GM08714 (cell line): Measurements from ENCODE around the gene C15orf62.

Experiments used
- H3K4me3 ChIP-seq: fragments of 200-500 bp; sonication (Bioruptor generic); 2 replicates; pipeline ENCODE4 v1.5.1; 2014; ENCODE audit warnings: mild to moderate bottlenecking, low read length, inconsistent platforms
- ZNF274 ChIP-seq: IDR thresholded peaks from 2 replicates; pipeline ENCODE4 v1.6.1; 2012; ENCODE audit warnings: mild to moderate bottlenecking, low read depth, low read length

Gene C15orf62

GRCh38 chr15:40806672-40807027, 36.9 kb downstream of the C15orf62 start:
- TF ChIP-seq ZNF274: no peak
- peak overlapping the region; percentile 73 for H3K4me3 ChIP-seq

- H3K4me3 ChIP-seq: peak within 1 kb of the TSS; percentile 78
- TF ChIP-seq ZNF274: no peak
Measured at GRCh38 chr15:40807028-40807887, 37.5 kb downstream of the C15orf62 start, which contains the start of the genes DNAJC17 and ZFYVE19. Gene DNAJC17 (minus strand): TSS chr15:40807473. CDS start chr15:40807446, 27 bp downstream. Gene ZFYVE19 (plus strand): TSS chr15:40807089. CDS start chr15:40807590, 501 bp downstream.

GRCh38 chr15:40807888-40808461, 38.2 kb downstream of the C15orf62 start:
- TF ChIP-seq ZNF274: no peak
- peak overlapping the region; percentile 78 for H3K4me3 ChIP-seq

GRCh38 chr15:40808861-40809450, 39.2 kb downstream of the C15orf62 start:
- no peak for TF ChIP-seq ZNF274
- no peak overlapping the region; the same call in 1 of the 2 replicates for H3K4me3 ChIP-seq

GRCh38 chr15:40812721-40813425, 43.1 kb downstream of the C15orf62 start:
- TF ChIP-seq ZNF274: no peak
- no peak overlapping the region for H3K4me3 ChIP-seq

GRCh38 chr15:40815042-40815698, 45.4 kb downstream of the C15orf62 start:
- TF ChIP-seq ZNF274: no peak
- H3K4me3 ChIP-seq: no peak overlapping the region

- H3K4me3 ChIP-seq: no peak overlapping the region
- TF ChIP-seq ZNF274: no peak
Measured at GRCh38 chr15:40819048-40819447, 49.3 kb downstream of the C15orf62 start.

- no peak overlapping the region for H3K4me3 ChIP-seq
- TF ChIP-seq ZNF274: no peak
Measured at GRCh38 chr15:40821195-40821594, 51.4 kb downstream of the C15orf62 start.
